NCI-H446 treated with DMSO at 0.1 percent for 48 hours (cell line): ENCODE results near the gene PDPN.

Experiments used
- DNase-seq: peaks from one replicate; lab custom pipeline; 2025; lab: John Stamatoyannopoulos, UW

Gene PDPN

DNA sequence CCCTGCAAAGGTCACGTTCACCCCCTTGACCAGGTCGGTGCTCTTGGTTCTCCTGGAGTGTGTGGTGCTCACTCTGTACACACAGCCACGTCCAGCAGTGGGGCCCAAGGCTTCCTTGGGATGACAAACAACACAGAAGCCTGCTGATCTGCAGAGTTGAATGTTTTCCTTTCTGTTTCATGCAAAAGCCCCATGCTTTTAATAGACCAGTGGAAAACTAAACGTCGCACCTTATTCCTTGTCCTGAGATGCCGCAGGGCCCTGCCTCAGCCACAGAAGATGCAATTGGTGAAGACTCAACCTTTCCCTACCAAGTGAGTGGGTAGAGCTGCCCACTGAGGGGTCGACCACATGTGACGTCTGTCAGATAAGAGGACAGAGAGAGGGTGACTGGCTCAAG is 5.8 kb upstream of the PDPN start:
- DNase-seq = no peak

DNA sequence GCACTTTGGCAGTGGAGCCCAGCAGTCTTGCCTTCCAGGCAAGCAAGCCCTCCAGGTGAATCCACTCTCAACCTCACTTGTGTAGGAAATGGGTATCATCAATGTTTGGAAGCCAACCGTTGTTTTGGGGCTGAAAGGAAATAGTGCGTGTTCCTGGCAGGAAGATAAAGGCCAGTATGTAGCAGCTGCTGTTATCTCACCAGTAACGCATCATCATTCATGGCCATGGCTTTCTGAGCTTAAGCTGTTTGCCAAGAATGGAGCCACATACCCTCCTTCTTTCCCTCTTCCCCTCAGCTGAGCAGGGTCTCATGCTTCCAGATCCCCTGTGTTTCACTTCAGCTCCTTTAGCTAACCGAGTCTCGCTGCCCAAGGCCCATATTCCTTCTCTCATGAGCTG is 2.2 kb upstream of the PDPN start:
- no peak for DNase-seq

DNA sequence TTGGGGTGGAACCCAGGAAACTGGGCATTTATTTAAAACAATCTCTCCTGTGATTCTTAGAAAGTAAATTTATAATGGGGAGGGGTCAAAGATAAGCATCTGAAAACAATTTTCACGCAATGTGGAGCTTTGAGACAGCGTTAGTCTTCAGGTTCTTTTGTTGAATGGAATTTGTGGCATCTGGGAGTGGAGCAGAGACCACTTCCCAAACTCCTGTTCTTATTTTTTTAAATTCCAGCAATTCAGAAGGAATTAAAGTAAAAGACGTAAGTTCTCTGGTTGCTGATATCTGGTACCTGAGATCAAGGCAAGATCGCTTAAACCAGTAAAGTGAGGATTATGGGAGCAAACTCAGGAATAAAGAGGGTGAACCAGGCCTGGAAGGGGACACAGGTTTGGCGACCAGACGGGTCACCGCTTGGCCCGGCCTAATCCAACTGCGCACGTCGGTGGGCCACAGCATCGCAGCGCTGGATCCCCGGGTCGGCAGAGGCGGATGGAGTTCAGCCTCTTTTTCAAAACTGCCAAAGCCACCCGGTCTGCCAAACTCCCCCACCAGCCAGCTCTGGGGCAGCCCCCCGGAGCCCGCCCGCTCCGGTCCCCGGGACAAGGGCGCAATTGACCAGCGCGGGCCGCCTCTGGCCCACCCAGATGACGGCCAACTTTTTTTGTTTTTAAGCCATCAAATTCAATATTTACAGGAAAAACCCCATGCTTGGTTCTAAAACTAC is 754 bp upstream of the PDPN start:
- no peak for DNase-seq

DNA sequence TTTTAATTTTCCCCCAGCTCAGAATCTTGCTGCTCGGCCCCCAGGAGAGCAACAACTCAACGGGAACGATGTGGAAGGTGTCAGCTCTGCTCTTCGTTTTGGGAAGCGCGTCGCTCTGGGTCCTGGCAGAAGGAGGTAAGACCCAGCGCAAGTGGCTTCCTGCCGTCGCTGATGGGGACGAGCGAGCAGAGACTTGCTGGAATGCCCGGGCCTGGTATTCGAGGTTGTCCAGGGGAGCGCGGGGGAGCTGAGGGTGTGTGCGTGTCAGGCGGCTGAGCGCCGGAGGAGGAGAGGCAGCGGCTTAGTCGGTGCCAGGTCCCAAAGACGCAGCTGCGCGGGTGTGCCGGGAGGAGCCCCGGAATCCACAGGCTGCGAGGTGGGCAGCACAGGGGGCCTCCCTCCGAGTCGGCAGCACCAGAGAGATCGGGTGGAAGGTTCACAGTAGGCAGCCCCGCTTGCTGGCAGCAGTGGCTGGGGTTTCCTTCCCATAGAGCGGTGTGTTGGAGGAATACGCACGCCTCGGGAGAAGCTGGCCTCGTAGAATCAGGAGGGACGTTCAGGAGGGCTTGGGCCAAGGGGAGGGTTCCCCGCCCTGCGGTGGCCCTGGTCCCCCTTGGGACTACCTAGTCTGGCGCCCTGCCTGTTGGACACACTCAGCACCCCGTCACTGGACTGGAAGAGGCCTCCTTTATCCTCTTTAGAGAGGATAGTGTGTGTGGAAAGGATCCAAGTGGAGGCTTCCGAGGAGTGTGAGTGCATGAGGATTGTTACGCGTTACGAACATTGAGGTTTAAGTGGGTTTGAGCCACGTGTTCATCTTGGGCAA is 547 bp downstream of the PDPN start:
- no peak for DNase-seq

DNA sequence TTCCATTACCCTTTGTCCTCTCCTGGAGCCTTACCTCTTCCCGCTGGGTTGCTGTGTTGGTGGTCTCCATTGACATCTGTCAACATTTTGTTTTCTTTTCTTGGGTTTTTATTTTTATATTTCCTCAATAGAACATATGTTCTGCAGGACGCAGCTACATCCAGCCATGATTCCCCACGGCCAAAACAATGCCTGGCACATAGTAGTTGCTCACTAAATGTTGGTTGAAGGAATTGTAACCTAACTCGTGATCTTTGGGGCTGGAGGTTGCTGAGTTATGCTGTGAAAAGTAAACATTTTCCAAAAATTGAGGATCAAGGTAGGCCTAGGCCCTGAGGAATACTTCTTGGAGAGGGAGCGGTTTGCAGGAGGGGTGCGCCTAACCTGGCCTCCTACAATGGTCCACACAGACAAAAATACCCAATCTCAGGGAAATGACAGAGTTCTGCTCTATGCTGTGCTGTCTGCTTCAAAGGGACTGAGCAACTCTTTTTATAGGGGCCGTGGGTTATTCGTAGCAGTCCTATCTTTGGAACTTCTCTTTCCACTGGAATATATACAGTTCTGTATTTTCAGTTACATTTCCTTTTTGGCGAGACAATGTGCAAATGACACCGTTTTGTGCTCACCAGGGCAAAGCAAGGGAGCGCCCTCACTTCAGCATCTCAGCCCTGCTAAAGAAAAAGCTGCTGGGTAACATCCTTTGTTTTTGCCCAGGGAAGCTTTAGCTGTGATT is 1.4 kb downstream of the PDPN start:
- DNase-seq = no peak

DNA sequence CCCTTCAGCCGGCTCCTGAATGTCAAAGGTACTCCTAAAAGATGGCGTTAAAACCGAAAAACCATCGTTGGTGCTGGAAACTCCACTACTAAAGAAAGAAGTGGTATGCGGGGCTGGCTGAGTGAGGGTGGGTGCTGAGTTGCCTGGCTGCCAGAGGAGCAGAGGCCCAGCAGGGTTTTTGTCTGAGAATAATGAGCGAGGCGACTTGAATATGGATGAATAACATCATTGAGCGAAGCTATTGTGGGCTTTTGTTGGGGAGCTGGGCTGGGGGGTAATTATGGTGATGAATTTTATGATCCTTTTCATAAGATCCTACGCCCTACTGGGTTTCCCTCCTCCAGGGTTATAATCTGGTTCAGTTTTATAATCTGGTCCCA is 2.0 kb downstream of the PDPN start:
- DNase-seq = no peak

DNA sequence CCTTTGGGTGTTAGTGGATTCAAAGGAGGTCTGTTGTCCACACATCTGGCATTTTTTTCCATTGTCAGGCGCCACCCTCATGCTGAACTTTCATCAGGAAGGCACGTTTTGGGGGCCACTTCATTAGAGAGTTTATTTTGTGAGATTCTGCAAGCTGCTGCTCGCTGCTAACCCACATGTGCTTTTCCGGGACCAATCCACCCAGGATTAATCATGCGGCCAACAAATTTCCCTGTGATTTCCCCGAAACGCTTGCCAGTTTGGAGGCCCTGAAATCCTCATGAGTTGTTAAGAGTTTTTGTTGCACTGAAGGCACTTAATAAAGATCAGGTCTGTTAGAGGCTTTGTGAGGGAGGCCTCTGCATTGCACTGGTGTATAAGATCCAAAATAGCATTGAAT is 2.4 kb downstream of the PDPN start:
- no peak for DNase-seq

DNA sequence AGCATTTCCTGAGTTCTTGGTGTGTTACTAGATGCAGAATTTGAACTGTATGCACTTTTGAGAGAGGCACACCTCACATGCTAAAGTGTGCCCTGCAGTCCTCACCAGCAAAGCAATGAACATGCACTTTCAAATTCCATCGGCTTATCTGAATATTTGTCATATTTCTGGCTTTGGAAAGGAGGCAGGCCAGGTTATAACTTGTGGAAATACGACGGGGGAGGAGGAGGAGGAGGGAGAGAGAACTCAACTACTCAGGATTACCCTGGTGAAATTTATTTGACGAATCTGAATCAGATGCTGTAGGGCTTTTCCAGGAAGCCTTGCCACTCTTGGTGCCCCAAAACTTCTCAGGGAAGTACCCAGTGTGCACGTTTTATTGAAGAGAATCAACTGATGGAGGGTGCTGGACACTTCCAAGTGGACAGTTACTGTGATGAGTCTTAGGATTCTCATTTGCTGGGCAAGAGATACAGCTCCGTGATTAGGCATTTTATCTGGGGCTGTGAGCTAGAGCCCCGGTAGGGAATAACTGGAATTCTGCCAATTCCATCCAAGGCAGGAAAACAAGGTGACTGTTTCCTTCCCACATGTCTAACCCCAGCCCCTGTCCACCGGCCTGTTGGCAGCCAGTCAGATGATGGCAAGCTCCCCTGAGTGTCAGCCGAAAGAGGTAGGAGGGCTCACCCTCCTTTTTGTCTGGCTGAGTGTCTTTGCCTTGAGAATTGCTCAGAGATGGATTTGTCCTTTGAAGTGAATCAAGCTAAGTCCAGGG is 3.8 kb downstream of the PDPN start:
- no peak for DNase-seq

DNA sequence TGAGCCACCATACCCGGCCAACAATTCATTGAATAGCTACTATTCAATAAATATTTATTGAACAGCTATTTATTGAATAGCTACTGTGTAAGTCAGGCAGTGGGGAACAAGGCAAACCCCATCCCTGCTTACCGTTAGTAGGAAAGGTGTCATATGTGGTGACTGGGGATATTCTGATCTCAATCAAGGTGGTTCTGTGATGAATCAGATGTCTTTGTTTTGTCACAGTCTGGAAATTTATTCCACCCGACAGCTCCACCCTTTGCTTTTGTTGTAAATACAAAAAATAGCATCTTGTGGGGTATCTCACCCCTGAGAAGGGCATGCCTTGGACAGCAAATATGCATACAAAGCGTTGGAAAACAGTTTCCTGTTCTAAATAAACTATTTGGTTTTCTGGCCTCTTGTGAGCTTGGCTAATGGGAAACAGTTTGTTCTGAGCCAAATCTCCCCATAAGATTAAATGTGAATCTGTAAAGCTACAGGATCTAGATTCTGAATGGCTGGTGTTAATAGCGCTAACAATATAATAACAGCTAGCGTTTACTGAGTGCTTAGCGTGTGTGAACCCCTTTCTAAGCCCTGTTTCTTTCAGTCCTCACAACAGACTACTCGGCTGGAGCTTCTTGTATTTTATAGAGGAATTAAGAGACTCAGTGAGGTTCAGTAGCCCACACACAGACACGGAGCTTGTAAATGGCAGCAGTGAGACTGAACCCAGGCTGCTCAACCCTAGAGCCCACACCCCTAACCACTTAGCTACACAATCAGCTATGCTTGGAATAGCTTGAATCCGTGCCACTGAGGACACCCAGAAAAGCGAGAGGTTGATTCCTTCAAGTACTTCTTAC is 5.5 kb downstream of the PDPN start:
- DNase-seq = no peak

DNA sequence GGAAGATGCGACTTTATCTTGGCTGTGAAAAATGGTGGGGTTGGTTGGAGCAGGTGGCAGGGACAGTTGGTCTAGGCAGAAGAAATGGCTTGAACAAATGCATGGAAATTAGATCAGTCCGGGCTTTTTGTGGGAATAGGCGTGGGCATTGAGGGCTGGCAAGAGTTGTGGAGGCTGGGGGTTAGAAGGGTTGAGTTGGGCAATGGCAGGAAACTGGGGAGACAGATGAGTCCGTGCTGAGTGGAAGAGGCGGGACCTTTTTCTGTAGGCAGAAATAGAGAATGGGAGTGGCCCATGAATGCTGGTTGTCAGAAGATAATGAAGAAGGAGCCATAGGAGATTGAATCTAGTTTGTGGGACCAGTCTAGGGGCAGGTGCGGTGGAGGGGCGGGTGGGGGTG is 6.9 kb downstream of the PDPN start:
- DNase-seq = no peak

DNA sequence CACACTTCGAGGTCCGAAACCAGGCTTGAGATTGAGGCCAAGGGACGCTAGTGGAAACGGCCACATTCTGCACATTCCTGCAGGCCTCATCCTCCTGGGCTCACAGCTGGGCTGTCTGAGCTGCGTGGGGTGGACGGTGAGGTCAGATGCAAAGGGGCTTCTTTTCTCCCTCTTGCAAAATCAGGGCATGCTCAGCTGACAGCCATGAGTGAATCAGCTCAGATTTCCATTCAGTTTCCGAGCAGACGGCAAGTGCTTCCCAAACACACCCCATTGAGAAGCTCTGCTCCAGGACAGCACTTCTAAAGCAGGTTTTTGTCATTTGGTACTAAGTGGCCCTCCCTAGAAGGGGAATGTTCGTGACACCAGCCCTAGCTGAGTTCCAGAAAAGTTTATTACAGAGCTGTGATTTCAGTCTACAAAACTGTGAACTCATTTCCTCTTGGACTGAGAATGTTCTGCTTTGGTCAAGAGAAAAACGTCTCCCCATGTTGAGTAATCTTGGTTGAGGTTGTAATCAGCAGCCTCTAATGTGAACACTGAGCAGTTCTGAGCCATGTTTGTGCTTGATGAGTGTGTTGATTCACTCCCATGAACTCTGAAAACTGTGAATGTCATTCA is 10.0 kb downstream of the PDPN start:
- no peak for DNase-seq

DNA sequence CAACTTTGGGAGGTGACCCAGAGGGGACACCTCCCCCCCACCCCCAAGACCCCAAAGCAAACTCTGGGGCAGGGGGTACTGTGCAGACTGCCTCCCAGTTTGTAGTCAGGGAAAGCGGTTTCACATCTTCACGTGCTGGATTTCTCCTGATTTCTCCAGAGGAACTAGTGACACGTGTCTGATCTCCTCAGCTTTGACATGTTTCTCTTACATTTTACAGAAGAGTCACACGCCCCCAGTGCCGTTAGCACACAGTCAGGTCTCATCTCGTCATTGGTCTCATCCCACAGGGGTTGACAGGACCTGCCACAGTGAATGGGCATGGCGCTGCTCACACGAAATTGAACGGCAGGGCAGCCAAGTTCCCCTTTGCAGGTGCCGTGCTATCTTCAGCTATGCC is 11.8 kb downstream of the PDPN start:
- DNase-seq = no peak

DNA sequence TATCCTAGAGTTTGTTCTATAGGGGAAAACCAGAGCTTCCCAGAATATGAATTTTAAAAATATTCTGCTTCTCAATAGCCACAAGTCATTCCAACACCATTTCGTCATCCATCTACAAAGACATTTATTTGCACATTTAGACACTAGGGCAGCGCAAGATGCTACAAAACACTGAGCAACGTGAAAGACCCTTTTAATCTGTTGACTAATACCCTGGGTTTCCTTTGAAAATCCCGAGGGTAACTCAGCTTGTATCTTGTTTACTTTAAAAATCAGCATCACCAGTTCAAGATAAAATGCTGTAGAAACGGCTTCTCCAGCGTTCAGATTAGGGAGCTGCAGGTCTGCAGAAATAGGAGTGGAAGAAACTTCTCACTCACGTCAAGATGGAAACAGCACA is 13.5 kb downstream of the PDPN start:
- DNase-seq = no peak

DNA sequence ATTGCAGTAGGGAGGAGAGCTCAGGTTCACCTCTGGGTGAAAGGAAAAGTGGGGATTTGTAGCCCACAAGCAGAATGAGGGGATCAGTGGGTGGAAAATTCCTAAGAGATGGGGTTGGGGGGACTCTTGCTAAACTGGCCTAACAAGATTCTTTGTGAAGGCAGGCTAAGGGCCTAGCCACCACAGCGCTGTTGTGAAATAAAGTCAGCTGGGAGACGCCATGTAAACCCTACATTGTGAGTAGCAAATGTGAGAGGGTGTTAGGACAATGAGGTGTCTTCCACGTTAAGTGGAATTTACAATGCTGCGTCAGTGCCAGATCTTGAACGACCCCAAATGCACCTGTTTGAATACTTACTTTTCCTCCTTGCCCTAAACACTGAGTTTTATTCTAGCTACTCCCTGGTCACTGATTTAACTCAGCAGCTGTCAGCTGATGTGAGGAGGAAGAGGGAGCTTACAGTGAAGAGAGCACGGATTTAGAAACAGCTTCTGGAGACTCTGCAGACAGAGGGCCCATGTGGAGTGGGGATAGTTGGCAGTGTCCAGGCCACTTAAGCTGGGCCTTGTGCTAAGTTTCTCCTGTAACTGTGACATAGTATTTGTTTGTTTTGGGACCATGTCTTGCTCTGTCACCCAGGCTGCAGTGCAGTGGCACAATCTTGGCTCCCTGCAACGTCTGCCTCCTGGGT is 17.3 kb downstream of the PDPN start:
- no peak for DNase-seq

DNA sequence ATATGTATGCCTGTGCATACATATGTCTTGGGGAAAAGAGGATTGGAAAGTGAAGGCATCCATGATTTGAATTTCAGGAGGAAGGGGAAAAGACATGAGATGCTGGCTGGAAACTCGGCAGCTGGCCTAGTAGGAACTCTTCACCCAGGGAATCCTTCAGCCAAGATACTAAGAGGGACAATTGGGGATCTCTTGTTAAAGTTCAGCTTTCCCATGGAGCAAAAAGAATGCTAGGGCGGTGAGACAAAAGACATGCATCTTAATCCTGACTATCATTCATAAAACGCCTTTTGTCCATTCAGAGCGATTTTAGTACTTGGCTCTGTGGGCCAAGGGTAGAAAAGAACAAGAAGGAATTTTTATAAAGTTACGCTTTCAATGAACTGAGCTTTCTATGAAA is 20.5 kb downstream of the PDPN start:
- DNase-seq = no peak

DNA sequence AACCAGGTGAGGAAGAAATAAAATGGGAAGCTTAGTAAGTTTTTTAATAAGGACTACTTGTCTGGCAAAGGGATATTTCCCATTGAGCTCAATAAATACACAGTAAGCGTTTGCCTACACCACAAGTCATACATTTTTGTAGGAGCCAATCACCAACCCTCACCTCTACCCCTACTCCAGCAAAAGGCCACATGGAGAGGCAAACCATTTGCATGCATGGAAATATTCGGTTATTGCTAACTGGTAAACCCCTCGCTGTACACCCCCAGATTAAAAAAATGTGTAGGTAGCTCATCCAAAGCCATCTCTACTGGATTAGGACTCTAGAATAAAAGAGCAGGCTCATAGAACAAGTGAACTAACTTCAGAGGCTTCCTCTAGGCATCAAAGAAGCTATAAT is 21.1 kb downstream of the PDPN start:
- DNase-seq = no peak

DNA sequence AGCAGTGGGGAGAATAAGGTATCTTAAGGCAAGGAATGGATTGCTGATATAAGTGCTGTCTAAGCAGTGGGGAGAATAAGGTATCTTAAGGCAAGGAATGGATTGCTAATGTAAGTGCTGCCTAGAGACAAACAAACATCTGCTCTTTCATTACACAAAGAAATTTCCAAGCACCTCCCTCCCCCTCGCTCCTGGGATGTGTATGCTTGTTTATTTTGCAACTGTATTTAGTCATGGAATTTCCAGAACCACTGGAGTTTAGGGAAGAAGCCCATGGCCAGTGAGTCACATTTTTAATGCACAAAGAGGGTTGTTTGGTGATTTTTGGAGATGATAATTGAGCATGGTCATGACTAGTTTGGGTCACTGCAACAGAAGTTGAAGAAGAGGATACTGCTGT is 21.5 kb downstream of the PDPN start:
- no peak for DNase-seq

DNA sequence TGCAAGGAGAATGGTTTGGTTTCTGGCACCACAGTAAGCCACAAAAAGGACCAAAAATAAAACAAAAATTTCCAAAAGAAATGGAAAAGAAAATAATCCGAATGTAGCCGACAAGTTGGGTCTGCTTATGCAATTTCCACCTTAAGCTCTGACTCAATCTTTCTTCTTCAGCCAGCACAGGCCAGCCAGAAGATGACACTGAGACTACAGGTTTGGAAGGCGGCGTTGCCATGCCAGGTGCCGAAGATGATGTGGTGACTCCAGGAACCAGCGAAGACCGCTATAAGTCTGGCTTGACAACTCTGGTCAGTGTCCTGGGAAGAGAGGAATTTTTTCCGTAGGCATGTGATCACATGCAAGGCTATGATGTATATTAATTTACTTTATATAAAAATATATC is 23.4 kb downstream of the PDPN start:
- no peak for DNase-seq

DNA sequence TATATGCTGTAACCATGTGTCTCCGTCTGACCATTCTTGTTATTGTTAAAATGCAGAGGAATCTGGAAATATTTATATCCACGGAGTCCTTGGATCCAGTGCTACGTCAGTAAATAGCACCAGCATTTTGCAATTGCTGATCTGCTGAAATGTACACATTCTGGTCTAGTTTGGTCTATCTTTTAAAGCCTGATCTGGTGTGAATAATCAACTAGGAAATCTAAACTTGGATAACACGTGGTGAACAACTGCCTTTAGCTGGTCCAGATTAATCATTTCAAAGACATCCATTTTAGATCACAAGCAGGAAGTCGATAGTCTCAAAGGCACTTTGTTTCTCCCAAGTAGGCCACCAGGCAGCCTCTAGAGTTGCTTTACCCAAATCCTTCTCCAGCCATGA is 32.6 kb downstream of the PDPN start:
- no peak for DNase-seq

DNA sequence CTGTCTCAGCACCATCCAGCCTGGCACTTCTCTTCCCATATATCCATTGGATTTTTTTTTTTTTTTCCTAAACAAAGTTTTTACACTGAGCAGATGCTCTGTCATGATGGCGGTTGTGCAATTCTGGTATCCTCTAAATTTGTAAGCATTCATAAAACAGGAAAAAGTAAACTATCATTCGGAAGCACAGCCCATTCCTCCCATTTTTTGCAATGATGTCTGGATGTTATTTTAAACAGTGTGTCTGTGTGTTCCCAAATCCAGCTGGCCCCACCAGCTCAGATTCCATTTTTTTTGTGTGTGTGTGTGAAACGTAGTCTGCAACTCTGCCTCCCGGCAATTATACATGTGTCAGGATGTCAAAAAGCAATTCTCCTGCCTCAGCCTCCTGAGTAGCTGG is 33.5 kb downstream of the PDPN start:
- no peak for DNase-seq
